Keratinocyte (primary cell): Measurements from ENCODE around the gene PDCL2. TPM values are rescaled to one million over a fixed set of nuclear protein-coding genes. Genes with fewer than 3 reads are reported as not detected.

ENCODE experiments used
- DNase-seq: peaks from one replicate; pipeline ENCODE4 v3.0.0-alpha.2; 2011; ENCODE audit warnings: low read depth, missing footprints, low spot score
- FAIRE-seq: peaks from 2 replicates; lab custom pipeline; 2011; peaks lifted over from hg19 to GRCh38; lab: Jason Lieb, UNC
- H2AFZ ChIP-seq: 2 replicates; pipeline ENCODE4 v1.6.0; 2012; ENCODE audit warnings: low read length, control low read depth, inconsistent platforms; ENCODE audit not compliant: control insufficient read depth
- H3K27ac ChIP-seq: 2 replicates; pipeline ENCODE4 v1.5.1; 2011; ENCODE audit warnings: low read length; ENCODE audit not compliant: control insufficient read depth, insufficient read depth
- H3K27me3 ChIP-seq: 3 replicates; pipeline ENCODE4 v1.6.0; 2011; ENCODE audit warnings: low read length; ENCODE audit not compliant: control insufficient read depth, insufficient read depth; ENCODE audit errors: extremely low read depth
- H3K36me3 ChIP-seq, 2 experiments: 2 replicates in 1 of 2; 3 replicates in 1 of 2; pipeline ENCODE4 v1.5.1; 2011; ENCODE audit warnings: low read length in 2 of 2, mild to moderate bottlenecking in 1 of 2; ENCODE audit not compliant: control insufficient read depth in 2 of 2, insufficient read depth in 2 of 2; ENCODE audit errors: extremely low read depth in 1 of 2
- H3K4me1 ChIP-seq: 3 replicates; pipeline ENCODE4 v1.5.1; 2011; ENCODE audit warnings: low read length; ENCODE audit not compliant: control insufficient read depth, insufficient read depth; ENCODE audit errors: extremely low read depth
- H3K4me2 ChIP-seq: 3 replicates; pipeline ENCODE4 v1.6.0; 2011; ENCODE audit warnings: low read depth, low read length; ENCODE audit not compliant: control insufficient read depth, insufficient read depth; ENCODE audit errors: extremely low read depth
- H3K4me3 ChIP-seq, 3 experiments: fragments of 200-600 bp in 1 of 3; sonication (generic) in 1 of 3; 2 replicates in 2 of 3; 3 replicates in 1 of 3; pipeline ENCODE4 v1.5.1; 2011 to 2016; ENCODE audit warnings: low read length in 3 of 3, mild to moderate bottlenecking in 3 of 3, control low read depth in 2 of 3, inconsistent platforms in 1 of 3, low read depth in 1 of 3, mixed read lengths in 1 of 3, mixed run types in 1 of 3, moderate library complexity in 1 of 3; ENCODE audit not compliant: control insufficient read depth in 2 of 3, insufficient read depth in 2 of 3; ENCODE audit errors: extremely low read depth in 1 of 3
- H3K79me2 ChIP-seq: 2 replicates; pipeline ENCODE4 v1.6.0; 2012; ENCODE audit warnings: low read length; ENCODE audit not compliant: control insufficient read depth, insufficient read depth
- H3K9ac ChIP-seq: 3 replicates; pipeline ENCODE4 v1.6.0; 2011; ENCODE audit warnings: low read length; ENCODE audit not compliant: control insufficient read depth, insufficient read depth; ENCODE audit errors: extremely low read depth
- H3K9me1 ChIP-seq: 3 replicates; pipeline ENCODE4 v1.6.0; 2011; ENCODE audit warnings: low read length; ENCODE audit not compliant: control insufficient read depth, insufficient read depth; ENCODE audit errors: extremely low read depth
- H3K9me3 ChIP-seq: 2 replicates; pipeline ENCODE4 v1.5.1; 2012; ENCODE audit warnings: low read depth, low read length; ENCODE audit not compliant: control insufficient read depth
- H4K20me1 ChIP-seq: 3 replicates; pipeline ENCODE4 v1.6.0; 2011; ENCODE audit warnings: low read length; ENCODE audit not compliant: control insufficient read depth, insufficient read depth; ENCODE audit errors: extremely low read depth
- EZH2 ChIP-seq: IDR thresholded peaks from one replicate; pipeline ENCODE4 v1.6.1; 2012; ENCODE audit warnings: inconsistent platforms, mild to moderate bottlenecking, low read length, moderate library complexity
- dilution Hi-C: fragments of 300-500 bp; cut with MboI; formaldehyde crosslinking; loops from one replicate; pipeline ENCODE4 v1.7.0; 2020; ENCODE audit warnings: low sequenced_read_pairs; ENCODE audit not compliant: extremely low pct_ligation_motif_present
- polyA plus RNA-seq, 5 experiments: library from polyadenylated mRNA; depleted of rRNA in 3 of 5; stranded (reverse) in 3 of 5; stranded (forward) in 1 of 5; unstranded in 1 of 5; fragments of >200 nt; gene quantifications; 1 replicate in 1 of 5; 2 replicates in 3 of 5; 3 replicates in 1 of 5; pipeline versions ENCODE4 v1.2.1 to v1.2.3, GENCODE V29; 2011 to 2012; ENCODE audit warnings: missing spikeins in 2 of 5, low read depth in 1 of 5, low replicate concordance in 1 of 5
- TF ChIP-seq, protein P1 (sequence below), 3 experiments: IDR thresholded peaks in 1 of 3; conservative IDR thresholded peaks in 1 of 3; optimal IDR thresholded peaks in 1 of 3; 2 replicates in 2 of 3; 3 replicates in 1 of 3; pipeline versions ENCODE3 to v1.5.1; 2011; ENCODE audit warnings: low read length in 3 of 3, mild to moderate bottlenecking in 3 of 3, moderate library complexity in 2 of 3, control low read depth in 1 of 3, inconsistent platforms in 1 of 3; ENCODE audit not compliant: insufficient read depth in 2 of 3; ENCODE audit errors: extremely low read depth in 1 of 3

PDCL2 gene
- polyA plus RNA-seq, 1 donor (not counting 4 experiments of a cell fraction or from before 2014, with no cell fraction given): not detected

- no peaks in the 10 kb centered on the region for H3K36me3 ChIP-seq
- FAIRE-seq (no peak), DNase-seq (no peak)
- H3K4me1 ChIP-seq: no peaks in the 10 kb centered on the region
- H3K4me3 ChIP-seq: no peak overlapping the region
- H2AFZ ChIP-seq: no peak overlapping the region
- no peak overlapping the region for H3K9ac ChIP-seq
- TF ChIP-seq EZH2: no peak
- TF ChIP-seq, protein P1, sequence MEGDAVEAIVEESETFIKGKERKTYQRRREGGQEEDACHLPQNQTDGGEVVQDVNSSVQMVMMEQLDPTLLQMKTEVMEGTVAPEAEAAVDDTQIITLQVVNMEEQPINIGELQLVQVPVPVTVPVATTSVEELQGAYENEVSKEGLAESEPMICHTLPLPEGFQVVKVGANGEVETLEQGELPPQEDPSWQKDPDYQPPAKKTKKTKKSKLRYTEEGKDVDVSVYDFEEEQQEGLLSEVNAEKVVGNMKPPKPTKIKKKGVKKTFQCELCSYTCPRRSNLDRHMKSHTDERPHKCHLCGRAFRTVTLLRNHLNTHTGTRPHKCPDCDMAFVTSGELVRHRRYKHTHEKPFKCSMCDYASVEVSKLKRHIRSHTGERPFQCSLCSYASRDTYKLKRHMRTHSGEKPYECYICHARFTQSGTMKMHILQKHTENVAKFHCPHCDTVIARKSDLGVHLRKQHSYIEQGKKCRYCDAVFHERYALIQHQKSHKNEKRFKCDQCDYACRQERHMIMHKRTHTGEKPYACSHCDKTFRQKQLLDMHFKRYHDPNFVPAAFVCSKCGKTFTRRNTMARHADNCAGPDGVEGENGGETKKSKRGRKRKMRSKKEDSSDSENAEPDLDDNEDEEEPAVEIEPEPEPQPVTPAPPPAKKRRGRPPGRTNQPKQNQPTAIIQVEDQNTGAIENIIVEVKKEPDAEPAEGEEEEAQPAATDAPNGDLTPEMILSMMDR (optimal IDR thresholded peaks at IDR 0.05 in 1 of 3, IDR thresholded peaks at IDR 0.05 in 1 of 3, conservative IDR thresholded peaks at IDR 0.05 in 1 of 3; ENCODE audit: extremely low read depth in 1 of 3, insufficient read depth in 2 of 3, low read length in 3 of 3): no peak
- no peaks in the 10 kb centered on the region for H3K79me2 ChIP-seq
- H3K27ac ChIP-seq: no peak overlapping the region
- H3K9me3 ChIP-seq: no peaks in the 10 kb centered on the region
- no peaks in the 10 kb centered on the region for H3K27me3 ChIP-seq
- H3K9me1 ChIP-seq: no peaks in the 10 kb centered on the region
- dilution Hi-C loops: no loop called here
- no peaks in the 10 kb centered on the region for H4K20me1 ChIP-seq
- H3K4me2 ChIP-seq: no peak overlapping the region
Observed at GRCh38 chr4:55600640-55601039, 8.6 kb upstream of the PDCL2 start.

GRCh38 chr4:55598641-55599040, 6.6 kb upstream of the PDCL2 start:
- dilution Hi-C loops: no loop called here
- Histone ChIP-seq H3K4me1 (no peaks in the 10 kb centered on the region), H3K36me3 (no peaks in the 10 kb centered on the region), H3K4me2 (no peak overlapping the region), H3K79me2 (no peaks in the 10 kb centered on the region), H2AFZ (no peak overlapping the region), H3K27me3 (no peaks in the 10 kb centered on the region), H3K9me3 (no peaks in the 10 kb centered on the region), H3K9ac (no peak overlapping the region), H3K27ac (no peak overlapping the region), H3K9me1 (no peaks in the 10 kb centered on the region), H3K4me3 (no peak overlapping the region), H4K20me1 (no peaks in the 10 kb centered on the region)
- no peak for DNase-seq
- TF ChIP-seq EZH2: no peak
- TF ChIP-seq, protein P1 (optimal IDR thresholded peaks at IDR 0.05 in 1 of 3, IDR thresholded peaks at IDR 0.05 in 1 of 3, conservative IDR thresholded peaks at IDR 0.05 in 1 of 3; ENCODE audit: extremely low read depth in 1 of 3, insufficient read depth in 2 of 3, low read length in 3 of 3): no peak
- FAIRE-seq: no peak
